Measurements from ENCODE around the gene C10orf105. TPM values are rescaled to one million over a fixed set of nuclear protein-coding genes. Genes with fewer than 3 reads are reported as not detected.

Gene C10orf105
- total RNA-seq, 1 donor from 2014 or later, result not detected

DNA sequence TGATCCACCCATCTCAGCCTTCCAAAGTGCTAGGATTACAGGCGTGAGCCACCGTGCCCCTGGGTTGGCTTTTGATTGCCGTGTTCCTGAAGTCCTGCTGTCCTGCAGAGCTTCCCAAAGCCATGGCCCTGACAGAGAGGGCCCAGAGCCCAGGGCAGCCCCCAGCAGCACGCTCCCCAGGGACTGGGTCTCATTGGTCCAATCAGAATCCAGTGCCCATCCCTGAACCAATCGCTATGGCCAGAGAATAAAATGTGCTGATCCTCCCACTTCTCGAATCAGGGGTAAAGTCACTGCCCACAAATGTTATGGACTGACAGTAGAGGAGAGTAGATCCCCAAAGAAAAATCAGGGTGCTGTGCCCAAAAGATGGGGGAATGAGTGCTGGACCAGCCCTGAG, 5.0 kb upstream of the C10orf105 start:
- no peak for ATAC-seq (ENCODE audit: low read depth)

DNA sequence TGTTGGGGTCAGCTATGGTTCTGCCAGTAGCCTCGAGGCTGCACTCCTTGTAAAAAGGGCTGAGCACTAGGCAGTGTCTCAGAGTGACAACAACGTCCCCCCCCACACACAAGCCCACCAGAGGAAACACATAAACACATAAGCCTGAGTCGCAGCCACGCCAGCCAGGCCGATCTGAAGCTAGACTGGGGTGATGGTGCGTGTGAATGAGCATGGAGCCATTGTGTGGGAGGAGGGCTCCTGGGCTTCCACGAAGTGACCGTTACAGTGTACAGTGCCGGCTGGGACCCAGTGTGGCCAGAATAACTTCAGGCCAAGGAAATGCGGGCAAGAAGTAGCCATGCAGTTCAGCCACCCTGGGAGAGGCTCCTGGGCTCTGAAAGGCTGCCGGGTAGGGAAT, 3.7 kb upstream of the C10orf105 start:
- TF ChIP-seq, protein P1, sequence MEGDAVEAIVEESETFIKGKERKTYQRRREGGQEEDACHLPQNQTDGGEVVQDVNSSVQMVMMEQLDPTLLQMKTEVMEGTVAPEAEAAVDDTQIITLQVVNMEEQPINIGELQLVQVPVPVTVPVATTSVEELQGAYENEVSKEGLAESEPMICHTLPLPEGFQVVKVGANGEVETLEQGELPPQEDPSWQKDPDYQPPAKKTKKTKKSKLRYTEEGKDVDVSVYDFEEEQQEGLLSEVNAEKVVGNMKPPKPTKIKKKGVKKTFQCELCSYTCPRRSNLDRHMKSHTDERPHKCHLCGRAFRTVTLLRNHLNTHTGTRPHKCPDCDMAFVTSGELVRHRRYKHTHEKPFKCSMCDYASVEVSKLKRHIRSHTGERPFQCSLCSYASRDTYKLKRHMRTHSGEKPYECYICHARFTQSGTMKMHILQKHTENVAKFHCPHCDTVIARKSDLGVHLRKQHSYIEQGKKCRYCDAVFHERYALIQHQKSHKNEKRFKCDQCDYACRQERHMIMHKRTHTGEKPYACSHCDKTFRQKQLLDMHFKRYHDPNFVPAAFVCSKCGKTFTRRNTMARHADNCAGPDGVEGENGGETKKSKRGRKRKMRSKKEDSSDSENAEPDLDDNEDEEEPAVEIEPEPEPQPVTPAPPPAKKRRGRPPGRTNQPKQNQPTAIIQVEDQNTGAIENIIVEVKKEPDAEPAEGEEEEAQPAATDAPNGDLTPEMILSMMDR (IDR thresholded peaks at IDR 0.05), result no peak
- DNase-seq, result no peak
- Mint-ChIP-seq H3K27ac (no peak overlapping the region), H3K4me1 (peaks cover 29% of the 10 kb centered on the region), H3K4me3 (no peak overlapping the region), H3K9me3 (no peaks in the 10 kb centered on the region), H3K36me3 (ENCODE audit: low read depth) (no peaks in the 10 kb centered on the region), H3K27me3 (no peaks in the 10 kb centered on the region)
- POLR2A ChIA-PET, result no interaction called here
- intact Hi-C loops (cut with micrococcal nuclease), result no loop called here
- ATAC-seq (ENCODE audit: low read depth), result no peak
- CTCF ChIA-PET, result interaction anchor here (1.4 kb wide), 1 partner anchor 26 kb away, joined by 3 read pairs; no protein-coding TSS in a partner anchor

More for the DNA sequence above, 5.0 kb upstream of the C10orf105 start:
- no peak overlapping the region for H3K27ac Mint-ChIP-seq
- no peak overlapping the region for H3K4me3 Mint-ChIP-seq
- ChIA-PET POLR2A (interaction anchor here (1.6 kb wide), 1 partner anchor 24 kb away, joined by 5 read pairs; no protein-coding TSS in a partner anchor), CTCF (interaction anchor here (1.0 to 1.4 kb wide), 2 partner anchors 28 to 155 kb away, joined by 3 read pairs; no protein-coding TSS in a partner anchor)
- TF ChIP-seq, protein P1 (IDR thresholded peaks at IDR 0.05), result no peak
- no peaks in the 10 kb centered on the region for H3K27me3 Mint-ChIP-seq
- H3K9me3 Mint-ChIP-seq, result no peaks in the 10 kb centered on the region
- intact Hi-C loops (cut with micrococcal nuclease), result no loop called here
- H3K4me1 Mint-ChIP-seq, result peaks cover 40% of the 10 kb centered on the region
- no peak for DNase-seq
- no peaks in the 10 kb centered on the region for H3K36me3 Mint-ChIP-seq (ENCODE audit: low read depth)

DNA sequence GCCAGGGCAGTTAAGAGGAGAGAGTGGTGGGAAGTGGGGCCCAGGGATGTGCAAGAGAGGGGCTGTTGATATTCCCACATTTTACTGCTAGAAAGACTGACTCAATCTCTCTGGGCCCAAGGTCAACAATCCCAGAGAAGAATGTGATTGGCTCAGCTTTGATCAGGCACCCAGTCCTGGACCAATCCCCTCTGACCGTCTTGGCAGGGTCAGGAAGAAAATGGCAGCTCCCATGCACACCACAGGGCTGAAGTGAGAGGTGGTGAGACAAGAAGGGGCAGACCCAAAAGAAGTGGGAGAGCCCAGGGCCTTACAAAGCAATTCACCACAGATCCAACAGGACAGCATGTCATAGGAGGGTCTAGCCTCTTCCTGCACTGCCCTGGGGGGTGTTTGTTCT, 3.3 kb upstream of the C10orf105 start:
- no peak overlapping the region for H3K27ac Mint-ChIP-seq
- no peaks in the 10 kb centered on the region for H3K36me3 Mint-ChIP-seq (ENCODE audit: low read depth)
- intact Hi-C loops (cut with micrococcal nuclease), result no loop called here
- H3K4me3 Mint-ChIP-seq, result no peak overlapping the region
- TF ChIP-seq, protein P1 (IDR thresholded peaks at IDR 0.05), result no peak
- no peaks in the 10 kb centered on the region for H3K9me3 Mint-ChIP-seq
- ATAC-seq (ENCODE audit: low read depth), result no peak
- H3K27me3 Mint-ChIP-seq, result no peaks in the 10 kb centered on the region
- DNase-seq, result no peak
- POLR2A ChIA-PET, result no interaction called here
- CTCF ChIA-PET, result no interaction called here
- peaks cover 24% of the 10 kb centered on the region for H3K4me1 Mint-ChIP-seq

DNA sequence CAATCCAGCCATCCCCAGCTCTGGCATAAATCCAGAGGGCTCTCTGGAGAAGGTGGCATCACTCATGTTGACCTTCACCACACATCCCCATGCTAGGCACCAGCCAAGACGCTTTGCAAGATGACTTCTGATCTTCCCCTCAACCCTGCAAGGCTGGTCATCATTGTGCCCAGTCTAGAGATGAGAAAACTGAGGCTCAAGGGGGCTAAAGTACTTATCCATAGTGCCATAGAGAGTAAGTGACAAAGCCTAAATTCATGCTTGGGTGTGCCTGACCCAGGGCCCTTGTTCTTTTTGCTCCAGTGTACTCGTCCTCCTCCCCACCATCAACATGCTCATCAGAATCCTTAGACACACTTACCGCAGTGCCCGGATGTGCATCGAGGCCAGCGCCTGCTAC, 1.7 kb upstream of the C10orf105 start:
- H3K4me1 Mint-ChIP-seq, result peaks cover 9% of the 10 kb centered on the region
- POLR2A ChIA-PET, result no interaction called here

DNA sequence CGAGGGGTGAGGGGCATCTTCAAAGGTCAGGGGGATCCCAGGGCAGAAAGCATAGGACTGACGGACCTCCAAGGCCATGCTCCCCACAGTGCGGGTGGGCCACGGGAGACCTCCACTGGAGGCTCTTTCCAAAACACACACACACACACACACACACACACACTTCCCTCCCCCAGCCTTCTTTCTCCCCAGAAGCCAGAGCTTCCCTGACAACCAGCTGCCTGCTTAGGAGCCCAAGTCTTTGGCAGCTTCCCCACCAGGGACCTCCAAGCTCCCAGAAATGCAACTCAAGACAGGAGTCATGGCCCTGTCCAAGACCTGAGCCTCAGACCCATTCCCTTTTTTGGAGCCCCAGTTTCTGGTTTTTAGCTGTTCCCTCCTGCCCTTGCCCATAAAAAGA, 710 bp upstream of the C10orf105 start:
- POLR2A ChIA-PET, result no interaction called here
- H3K4me1 Mint-ChIP-seq, result peaks cover 3% of the 10 kb centered on the region
- H3K27me3 Mint-ChIP-seq, result no peaks in the 10 kb centered on the region
- ATAC-seq (ENCODE audit: low read depth) (no peak), DNase-seq (no peak)
- TF ChIP-seq, protein P1 (IDR thresholded peaks at IDR 0.05), result no peak
- CTCF ChIA-PET, result no interaction called here
- no peak overlapping the region for H3K27ac Mint-ChIP-seq
- H3K36me3 Mint-ChIP-seq (ENCODE audit: low read depth), result no peaks in the 10 kb centered on the region
- H3K4me3 Mint-ChIP-seq, result no peak overlapping the region
- no peaks in the 10 kb centered on the region for H3K9me3 Mint-ChIP-seq
- intact Hi-C loops (cut with micrococcal nuclease), result no loop called here

More for the DNA sequence above, 1.7 kb upstream of the C10orf105 start:
- H3K4me3 Mint-ChIP-seq, result no peak overlapping the region
- TF ChIP-seq, protein P1 (IDR thresholded peaks at IDR 0.05), result no peak
- H3K9me3 Mint-ChIP-seq, result no peaks in the 10 kb centered on the region
- DNase-seq (no peak), ATAC-seq (ENCODE audit: low read depth) (no peak)
- intact Hi-C loops (cut with micrococcal nuclease), result no loop called here
- no peaks in the 10 kb centered on the region for H3K27me3 Mint-ChIP-seq
- no peaks in the 10 kb centered on the region for H3K36me3 Mint-ChIP-seq (ENCODE audit: low read depth)
- no peak overlapping the region for H3K27ac Mint-ChIP-seq
- CTCF ChIA-PET, result no interaction called here
